Adrenal gland (tissue), 12 donors: ENCODE measurements around the gene PSMA7. TPM values are rescaled to one million over a fixed set of nuclear protein-coding genes. Genes with fewer than 3 reads are reported as not detected.

Source experiments
- DNase-seq, 7 donors: peaks; one replicate each; pipeline ENCODE4 v3.0.0-alpha.2; 2019 to 2020
- H3K27ac ChIP-seq, 5 donors: fragments of 200-600 bp; sonication (generic) in 4 of 5; 1 replicate in 3 of 5; 2 replicates in 2 of 5; pipeline versions ENCODE4 v1.5.1 to v1.8.0; 2016 to 2020; ENCODE audit warnings: mild to moderate bottlenecking in 1 of 5
- H3K27me3 ChIP-seq: fragments of 200-600 bp; 2 replicates; pipeline ENCODE4 v1.8.0; 2021
- H3K36me3 ChIP-seq, 2 donors: fragments of 200-600 bp; replicated peaks in 1 of 2; 1 replicate in 1 of 2; 2 replicates in 1 of 2; pipeline versions ENCODE4 v1.5.1 to v1.8.0; 2018 to 2022
- H3K4me1 ChIP-seq, 2 donors: fragments of 200-600 bp; replicated peaks in 1 of 2; 1 replicate in 1 of 2; 2 replicates in 1 of 2; pipeline versions ENCODE4 v1.5.1 to v1.8.0; 2018 to 2021
- H3K4me3 ChIP-seq, 4 donors: fragments of 200-600 bp; sonication (generic) in 3 of 4; one replicate each; pipeline ENCODE4 v1.5.1; 2016 to 2018
- H3K9me3 ChIP-seq, 3 donors: fragments of 200-600 bp; sonication (generic) in 1 of 3; replicated peaks in 1 of 3; 1 replicate in 2 of 3; 2 replicates in 1 of 3; pipeline versions ENCODE4 v1.5.1 to v1.8.0; 2016 to 2021
- CTCF ChIP-seq, 6 experiments: fragments of 450-650 bp in 4 of 6; fragments of 200-600 bp in 2 of 6; sonication (generic) in 1 of 6; IDR thresholded peaks; 1 replicate in 5 of 6; 2 replicates in 1 of 6; pipeline versions ENCODE4 v1.5.1 to v1.8.0; 2016 to 2021; ENCODE audit warnings: antibody characterized with exemption in 6 of 6, mild to moderate bottlenecking in 2 of 6, moderate library complexity in 1 of 6
- POLR2A ChIP-seq, 2 donors: fragments of 450-650 bp; IDR thresholded peaks; one replicate each; pipeline ENCODE4 v1.6.1; 2017; ENCODE audit warnings: antibody characterized with exemption in 2 of 2, mild to moderate bottlenecking in 2 of 2, moderate library complexity in 1 of 2
- WGBS, 4 donors: extraction: QIAGEN DNeasy Blood & Tissue Kit in 2 of 4; methylation state at CpG; one replicate each; pipeline versions ENCODE4 v1.1.5 to v1.1.7; 2013 to 2017; 5-methylcytosine and 5-hydroxymethylcytosine counted together
- intact Hi-C, 2 donors: fragments of 100-400 bp; cut with DNase I; formaldehyde crosslinking; loops; one replicate each; pipeline versions ENCODE4 v1.14.1 to v1.15.0; 2022 to 2023
- polyA plus RNA-seq, 3 donors: library from polyadenylated mRNA; stranded (reverse); fragments of 200-250 nt in 2 of 3; fragments of 350-450 nt in 1 of 3; fragmentation: Illumina TruSeq in 1 of 3; extraction: RNeasy Lipid Tissue Mini Kit (QIAGEN cat#74804) in 1 of 3; gene quantifications; one replicate each; pipeline ENCODE4 v1.2.3, GENCODE V29; 2013 to 2014
- total RNA-seq, 9 donors: library from RNA; depleted of rRNA in 4 of 9; stranded (reverse); fragments of >200 nt in 4 of 9; fragments of 120-200 nt in 1 of 9; fragmentation: NEBNext Ultra II Directional in 1 of 9; extraction: Animal tissue kit (Norgen Biotek cat#: 25700) in 1 of 9; gene quantifications; one replicate each; pipeline versions ENCODE4 v1.1.0 to v1.2.4, GENCODE V29; 2013 to 2023
- donor health status: healthy with polysubstance abuse.
- donor health status: Bipolar disorder and iron deficiency.
- donor health status: DM: yes; HTN: yes; CAD: no.
- donor health status: DM: no; HTN: no; CAD: no.
- donor health status: DM: no; HTN: no; CAD: no.
- donor health status: DM: yes; HTN: yes; CAD: no.

Gene PSMA7
- total and polyA plus RNA-seq, 12 donors = 175 to 518 (median 277) TPM

- 75 to 84% (median 80%) methylated on average over 2 to 6 of the region's 6 CpGs for WGBS, 4 donors
- no peaks in the 10 kb centered on the region for H3K9me3 ChIP-seq
- H3K4me3 ChIP-seq = no peak overlapping the region
- intact Hi-C loops = no loop called here
- H3K27ac ChIP-seq = no peak overlapping the region
- no peak for DNase-seq
- peaks cover 0 to 39% of the 10 kb centered on the region in 2 donors for H3K36me3 ChIP-seq
- H3K27me3 ChIP-seq = no peaks in the 10 kb centered on the region
- no peak for TF ChIP-seq CTCF (IDR thresholded peaks at IDR 0.05)
- TF ChIP-seq POLR2A (IDR thresholded peaks at IDR 0.05) = no peak
- no peaks in the 10 kb centered on the region for H3K4me1 ChIP-seq
Measured at GRCh38 chr20:62167474-62167873, 24.3 kb upstream of the PSMA7 start.

- no peak overlapping the region for H3K27ac ChIP-seq
- no peak overlapping the region for H3K4me3 ChIP-seq
- no peak for DNase-seq
- no peaks in the 10 kb centered on the region for H3K27me3 ChIP-seq
- no peaks in the 10 kb centered on the region for H3K4me1 ChIP-seq
- TF ChIP-seq CTCF (IDR thresholded peaks at IDR 0.05) = no peak
- no peak for TF ChIP-seq POLR2A (IDR thresholded peaks at IDR 0.05)
- intact Hi-C loops = no loop called here
- H3K36me3 ChIP-seq = peaks cover 0 to 54% of the 10 kb centered on the region in 2 donors
- 76 to 90% (median 86%) methylated on average over 12 to 25 of the region's 25 CpGs for WGBS, 4 donors
- no peaks in the 10 kb centered on the region for H3K9me3 ChIP-seq
Measured at GRCh38 chr20:62165762-62166399, 22.7 kb upstream of the PSMA7 start.

GRCh38 chr20:62164879-62165761, 21.9 kb upstream of the PSMA7 start:
- H3K9me3 ChIP-seq = no peaks in the 10 kb centered on the region
- H3K4me3 ChIP-seq = no peak overlapping the region
- TF ChIP-seq POLR2A (IDR thresholded peaks at IDR 0.05) (no peak), CTCF (IDR thresholded peaks at IDR 0.05) (no peak)
- no peak for DNase-seq
- no peaks in the 10 kb centered on the region for H3K27me3 ChIP-seq
- WGBS, 4 donors = 95 to 97% (median 97%) methylated on average over 19 to 41 of the region's 41 CpGs
- peaks cover 0 to 54% of the 10 kb centered on the region in 2 donors for H3K36me3 ChIP-seq
- no peak overlapping the region for H3K27ac ChIP-seq
- no peaks in the 10 kb centered on the region for H3K4me1 ChIP-seq
- intact Hi-C loops = no loop called here

GRCh38 chr20:62163986-62164762, 21.0 kb upstream of the PSMA7 start:
- intact Hi-C loops = no loop called here

More at GRCh38 chr20:62163986-62164762, 21.0 kb upstream of the PSMA7 start:
- no peak overlapping the region for H3K27ac ChIP-seq
- no peaks in the 10 kb centered on the region for H3K4me1 ChIP-seq
- H3K27me3 ChIP-seq = no peaks in the 10 kb centered on the region
- TF ChIP-seq CTCF (IDR thresholded peaks at IDR 0.05) (no peak), POLR2A (IDR thresholded peaks at IDR 0.05) (no peak)
- no peak for DNase-seq
- peaks cover 0 to 54% of the 10 kb centered on the region in 2 donors for H3K36me3 ChIP-seq
- H3K9me3 ChIP-seq = no peaks in the 10 kb centered on the region
- 91 to 96% (median 93%) methylated on average over 18 to 29 of the region's 29 CpGs for WGBS, 4 donors
- no peak overlapping the region for H3K4me3 ChIP-seq
